GM12878 (cell line): ENCODE results near the gene SPRTN.

ENCODE experiments used
- BRCA1 ChIP-seq: IDR thresholded peaks from 2 replicates; pipeline ENCODE4 v1.6.1; 2011; ENCODE audit warnings: low read depth, low read length, improper control_type of control experiment
- CBFB ChIP-seq: IDR thresholded peaks from 2 replicates; pipeline ENCODE4 v1.6.1; 2016; ENCODE audit warnings: antibody characterized with exemption, low read depth
- CTCF ChIP-seq, 3 experiments: IDR thresholded peaks in 2 of 3; conservative IDR thresholded peaks in 1 of 3; 2 replicates each; pipeline ENCODE4 v1.5.1; 2011; ENCODE audit warnings: low read depth in 3 of 3, low read length in 3 of 3, mild to moderate bottlenecking in 3 of 3, control low read depth in 2 of 3, moderate library complexity in 2 of 3, inconsistent platforms in 1 of 3, mixed read lengths in 1 of 3; ENCODE audit not compliant: control insufficient read depth in 2 of 3, insufficient read depth in 1 of 3; ENCODE audit errors: extremely low read depth in 1 of 3
- ELK1 ChIP-seq: IDR thresholded peaks from 2 replicates; pipeline ENCODE4 v1.6.1; 2012; ENCODE audit warnings: low read depth, low read length, improper control_type of control experiment
- EZH2 ChIP-seq: IDR thresholded peaks from 2 replicates; pipeline ENCODE4 v1.6.1; 2012; ENCODE audit warnings: low read depth, mild to moderate bottlenecking, control low read depth, inconsistent platforms, low read length, borderline replicate concordance; ENCODE audit not compliant: control insufficient read depth
- HDGF ChIP-seq: fragments of 450-650 bp; IDR thresholded peaks from 2 replicates; pipeline ENCODE4 v1.6.1; 2016; ENCODE audit warnings: antibody characterized with exemption
- RBBP5 ChIP-seq: fragments of 200-600 bp; sonication (generic); conservative IDR thresholded peaks from 2 replicates; pipeline ENCODE4 v1.6.1; 2016
- SKIL ChIP-seq: fragments of 450-650 bp; IDR thresholded peaks from 2 replicates; pipeline ENCODE4 v1.6.1; 2017; ENCODE audit warnings: mild to moderate bottlenecking, low read depth, inconsistent platforms; ENCODE audit not compliant: poor library complexity, severe bottlenecking
- TBL1XR1 ChIP-seq: IDR thresholded peaks from 2 replicates; pipeline ENCODE4 v1.6.1; 2012; ENCODE audit warnings: low read depth, low read length, improper control_type of control experiment
- ZBED1 ChIP-seq: IDR thresholded peaks from 2 replicates; pipeline ENCODE4 v1.6.1; 2016; ENCODE audit warnings: borderline replicate concordance
- ZNF274 ChIP-seq: IDR thresholded peaks from one replicate; pipeline ENCODE4 v1.8.0; 2011; ENCODE audit not compliant: insufficient read length, insufficient read depth
- ZSCAN29 ChIP-seq: fragments of 450-650 bp; IDR thresholded peaks from 2 replicates; pipeline ENCODE4 v1.6.1; 2017; ENCODE audit warnings: mild to moderate bottlenecking, moderate library complexity

- TF ChIP-seq HDGF (no peak), CTCF (IDR thresholded peaks at IDR 0.05 in 2 of 3, conservative IDR thresholded peaks at IDR 0.05 in 1 of 3; ENCODE audit: control insufficient read depth in 2 of 3, extremely low read depth in 1 of 3, insufficient read depth in 1 of 3, low read depth in 3 of 3, low read length in 3 of 3) (no peak), ZNF274 (no peak), ZBED1 (no peak), ELK1 (no peak), TBL1XR1 (no peak), CBFB (no peak), RBBP5 (no peak), BRCA1 (no peak), SKIL (no peak), ZSCAN29 (no peak), EZH2 (no peak)
Measured at GRCh38 chr1:231404318-231404717, 66.2 kb downstream of the SPRTN start.
